NCI-H774 (cell line): Measurements from ENCODE around the gene GBX1.

Experiments used
- DNase-seq: peaks from one replicate; lab custom pipeline; 2025; lab: John Stamatoyannopoulos, UW

The GBX1 gene

DNA sequence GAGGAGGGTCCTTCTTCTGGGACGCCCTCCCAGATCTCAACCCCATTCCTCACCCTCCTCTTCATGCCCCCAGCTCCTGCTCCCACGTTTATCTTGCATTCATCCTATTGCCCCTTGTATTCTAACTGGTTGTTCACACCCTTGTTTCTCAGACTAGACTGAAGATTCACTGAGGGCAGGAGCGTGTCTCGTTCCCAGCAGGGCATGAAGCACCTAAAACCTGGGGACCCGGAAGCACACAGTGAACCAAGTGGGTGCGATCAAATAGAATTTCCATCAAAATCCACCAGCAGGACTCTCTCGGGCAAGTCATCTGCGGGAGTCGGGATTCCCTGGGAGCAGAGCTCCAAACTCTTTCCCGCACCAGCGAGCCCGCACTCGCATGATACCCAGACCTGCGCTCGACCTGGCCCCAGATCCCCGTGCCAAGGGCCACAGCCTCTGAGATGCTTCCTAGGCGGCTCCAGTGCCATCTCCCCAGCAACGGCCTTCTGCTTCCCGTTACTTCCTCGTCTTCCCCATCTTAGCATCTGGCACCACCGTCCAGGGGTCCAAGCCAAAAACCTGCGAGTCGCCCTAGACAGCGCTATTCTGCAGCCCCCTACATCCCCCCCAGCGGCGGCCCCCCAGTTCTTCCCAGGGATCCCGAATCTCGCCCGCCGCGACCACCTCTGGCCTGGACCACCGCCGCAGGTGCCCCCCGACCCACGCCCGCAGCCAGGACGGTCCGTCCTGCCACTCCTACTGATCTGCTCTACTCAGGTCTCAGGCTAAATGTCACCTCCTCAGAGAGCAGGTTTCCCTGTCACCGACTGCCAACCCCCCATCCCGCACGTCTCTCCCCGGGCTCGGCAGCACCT lies 6.1 kb upstream of the GBX1 start:
- DNase-seq: no peak

DNA sequence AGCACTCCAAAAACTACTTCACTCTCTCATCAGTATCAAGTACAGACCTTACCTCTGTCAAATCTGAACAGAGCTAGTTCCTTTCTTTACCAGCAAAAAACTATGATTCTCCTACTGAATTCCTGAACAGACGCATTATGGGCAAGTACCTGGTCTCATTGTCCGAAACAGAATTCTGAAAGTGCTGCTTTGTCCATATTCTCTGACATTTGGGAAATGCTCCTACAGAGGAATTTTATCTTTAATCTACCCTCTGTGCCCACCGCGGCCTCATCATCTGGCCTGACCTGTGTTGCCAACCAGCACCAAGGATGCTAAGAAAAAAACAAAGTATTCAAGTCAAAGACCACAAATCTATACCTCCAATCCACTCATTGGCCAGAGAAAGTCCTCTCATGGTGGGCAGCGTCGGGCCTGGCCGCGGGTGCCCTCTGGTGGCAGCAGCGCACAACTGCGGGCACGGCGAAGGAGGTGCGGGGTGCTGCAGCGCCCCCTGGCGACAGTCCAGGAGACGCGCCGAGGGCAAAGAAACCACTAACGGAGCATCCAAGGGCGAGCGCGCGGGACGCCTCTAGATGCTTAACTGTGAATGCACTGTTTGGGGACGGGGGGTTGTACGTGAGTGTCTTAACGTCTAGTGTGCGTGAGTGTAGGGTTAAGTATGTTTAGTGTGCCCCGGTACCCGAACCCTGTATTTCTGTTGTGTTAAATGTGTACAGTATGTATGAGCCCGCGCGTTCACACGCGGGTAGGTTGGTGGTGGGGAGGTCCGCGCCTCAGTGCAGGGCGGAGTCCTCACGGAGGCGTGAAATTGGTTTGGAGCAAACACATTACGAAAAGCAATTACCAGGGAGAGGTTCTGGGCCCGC lies 5.0 kb upstream of the GBX1 start:
- peak; percentile 38 for DNase-seq

DNA sequence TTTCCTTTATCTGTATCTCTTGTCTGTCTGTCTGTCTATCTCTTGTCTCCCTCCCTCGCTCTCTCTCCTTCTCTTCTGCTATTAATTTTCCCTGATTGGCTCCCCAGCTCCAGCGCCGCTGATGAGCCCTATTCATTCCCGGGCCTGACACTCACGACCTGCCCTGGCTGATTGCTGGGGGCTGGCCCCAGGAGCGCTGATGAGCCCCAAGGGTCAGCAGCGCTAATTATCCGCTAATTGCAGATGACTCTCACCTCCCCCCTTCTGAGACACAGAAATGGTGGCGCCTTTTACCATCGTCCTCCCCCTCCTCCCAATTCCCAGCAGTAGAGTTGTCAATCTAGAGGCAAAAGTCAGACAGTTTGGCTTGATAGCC lies 1.3 kb upstream of the GBX1 start:
- DNase-seq: no peak

DNA sequence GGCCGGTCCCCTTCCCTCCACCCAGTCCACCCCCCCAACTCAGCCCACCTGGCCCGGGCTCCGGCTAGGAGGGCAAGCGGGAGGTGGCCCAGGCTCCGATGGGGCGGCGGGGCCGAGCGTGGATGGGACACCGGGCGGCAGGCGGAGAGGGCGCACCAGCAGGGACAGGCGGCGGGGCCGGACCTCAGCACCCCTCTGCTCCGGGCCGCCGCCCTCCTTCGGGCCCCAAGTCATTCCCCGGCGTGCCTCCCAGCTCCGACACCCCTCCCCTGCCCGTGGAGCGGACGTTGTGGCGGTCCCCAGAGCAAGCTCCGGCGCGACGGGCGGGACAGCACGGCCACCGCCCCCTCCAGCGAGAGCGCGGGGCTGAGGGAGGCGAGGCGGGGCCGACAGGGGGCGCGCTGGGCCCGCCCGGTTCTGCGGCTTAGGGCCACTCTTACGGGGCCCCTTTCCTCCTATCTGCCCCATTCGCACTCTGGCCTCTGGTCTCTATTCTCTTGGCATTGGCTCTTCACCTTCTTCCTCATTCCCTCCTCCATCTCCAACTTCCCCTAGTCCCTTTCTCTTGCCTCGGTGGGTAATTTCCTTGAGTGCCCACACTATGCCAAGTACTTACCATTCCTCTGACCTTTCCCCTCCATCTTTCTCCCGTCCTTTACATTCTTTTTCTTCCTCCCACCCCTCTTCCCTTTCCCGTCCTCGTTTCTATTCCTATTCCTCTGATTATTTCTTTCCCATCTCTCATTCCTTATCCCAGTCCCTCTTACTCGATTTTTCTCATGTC lies 701 bp upstream of the GBX1 start:
- DNase-seq: no peak

DNA sequence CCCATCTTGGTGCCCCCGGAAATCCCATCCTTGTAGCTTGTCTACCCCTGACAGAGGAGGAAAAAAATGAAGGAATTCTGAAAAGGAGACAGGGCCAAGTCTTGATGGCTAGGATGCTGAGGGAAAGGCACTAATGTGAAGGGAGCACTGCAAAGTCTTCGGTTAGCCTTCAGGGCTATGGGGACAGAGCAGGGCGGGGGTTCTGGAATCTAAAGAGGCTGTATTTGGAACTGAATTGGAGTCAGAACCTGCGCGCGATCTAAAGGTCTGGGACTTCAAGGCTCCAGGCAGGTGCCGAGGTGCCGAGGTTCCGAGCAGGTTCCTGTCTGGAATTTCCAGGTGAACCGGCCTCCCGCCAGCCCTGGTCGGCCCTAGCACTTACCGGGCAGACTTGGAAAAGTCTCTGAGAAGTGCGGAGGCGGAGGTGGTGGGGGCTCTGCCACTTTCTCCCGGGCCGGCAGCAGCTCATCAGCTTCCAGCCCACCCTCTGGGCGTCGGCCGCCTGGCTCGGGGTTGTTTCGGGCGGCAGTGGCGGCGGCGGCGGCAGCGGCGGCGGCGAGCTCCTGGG lies 781 bp downstream of the GBX1 start:
- DNase-seq: no peak

DNA sequence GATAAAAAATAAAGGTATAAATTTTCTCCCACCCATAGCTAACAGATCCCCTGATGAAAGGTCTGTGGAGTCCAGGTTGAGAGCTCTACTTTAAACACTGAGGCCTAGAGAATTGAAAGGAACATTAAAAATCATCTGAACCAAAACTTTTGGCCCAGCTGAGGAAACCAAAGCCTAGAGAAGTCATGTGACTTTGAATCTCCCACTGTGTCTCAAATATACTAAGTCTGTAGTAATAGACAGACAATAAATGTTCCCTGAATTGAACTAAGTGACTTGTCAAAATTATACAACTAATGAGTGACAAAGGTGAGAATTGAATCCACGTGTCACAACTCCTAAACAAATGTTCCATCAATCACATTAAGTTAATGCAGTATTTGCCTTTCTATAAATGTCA lies 5.7 kb downstream of the GBX1 start:
- DNase-seq: no peak

DNA sequence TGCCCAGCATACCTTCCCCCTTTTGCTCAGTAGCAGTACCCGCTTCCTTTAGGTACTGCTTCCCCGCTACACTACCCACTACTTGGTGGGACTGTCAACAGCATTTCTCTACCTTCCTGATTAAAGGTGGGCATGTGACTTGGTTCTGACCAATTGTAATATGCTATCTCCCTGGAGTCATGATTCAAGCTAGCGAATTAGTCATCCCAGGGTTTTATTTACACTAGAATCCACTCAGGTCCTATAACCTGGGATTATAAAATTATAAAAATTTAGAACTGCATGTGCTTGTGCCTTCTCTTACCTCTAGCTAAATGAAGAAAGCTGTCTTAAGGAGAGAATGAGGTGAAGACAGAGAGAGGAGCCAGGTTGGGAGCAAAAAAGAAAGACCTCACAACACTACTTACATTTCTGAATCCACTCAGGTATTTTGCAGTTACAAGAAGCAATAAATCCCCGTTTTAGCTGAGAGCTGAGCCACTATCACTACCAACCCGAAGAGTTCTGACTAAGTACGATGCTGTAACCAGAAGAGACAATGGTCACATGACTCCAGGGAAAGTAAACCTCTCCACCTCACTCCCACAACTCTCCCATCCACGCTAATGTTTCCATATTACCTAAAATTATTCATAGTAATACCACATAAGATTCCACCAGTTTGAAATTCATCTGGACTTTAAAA lies 9.7 kb downstream of the GBX1 start:
- DNase-seq: no peak

DNA sequence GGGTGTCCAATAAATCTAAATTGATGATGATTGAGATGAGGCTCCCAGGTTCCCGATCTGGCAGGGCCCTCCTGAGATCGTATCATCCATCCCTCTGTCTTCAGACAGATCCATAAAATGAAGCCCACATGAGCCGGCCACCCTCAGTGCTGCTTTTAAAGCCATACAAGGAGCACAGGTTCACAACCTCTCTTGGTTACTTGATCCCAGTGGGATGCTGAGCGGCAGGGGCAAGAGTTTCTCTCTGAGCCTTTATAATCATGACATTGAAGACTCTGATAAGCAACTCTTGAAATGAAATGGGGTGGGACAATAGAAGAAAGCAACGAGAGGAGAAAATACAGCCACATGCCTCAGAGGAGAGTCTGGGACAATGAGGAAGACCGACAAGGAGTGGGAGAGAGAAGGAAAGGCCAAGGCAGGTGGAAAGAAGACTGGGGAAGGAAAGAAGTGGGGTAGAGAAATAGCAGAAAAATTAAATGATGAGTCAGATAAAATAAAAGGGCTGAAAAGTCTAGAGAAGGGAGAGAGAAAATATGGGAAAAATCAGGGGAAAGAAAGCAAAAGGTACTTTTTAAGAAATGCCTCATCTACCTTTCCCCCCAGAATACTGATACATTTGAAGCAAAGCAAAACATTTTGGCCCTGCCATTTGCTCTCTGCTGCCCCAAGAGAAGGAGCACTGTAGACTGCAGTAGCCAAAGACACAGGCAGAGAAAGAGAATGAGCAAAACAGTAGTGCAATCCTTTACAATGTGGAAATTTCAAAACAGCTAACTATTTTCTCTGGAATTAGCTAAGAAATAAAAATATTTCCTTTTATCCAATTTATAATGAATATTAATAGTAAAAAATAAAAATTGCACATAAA lies 14.6 kb downstream of the GBX1 start:
- DNase-seq: no peak

DNA sequence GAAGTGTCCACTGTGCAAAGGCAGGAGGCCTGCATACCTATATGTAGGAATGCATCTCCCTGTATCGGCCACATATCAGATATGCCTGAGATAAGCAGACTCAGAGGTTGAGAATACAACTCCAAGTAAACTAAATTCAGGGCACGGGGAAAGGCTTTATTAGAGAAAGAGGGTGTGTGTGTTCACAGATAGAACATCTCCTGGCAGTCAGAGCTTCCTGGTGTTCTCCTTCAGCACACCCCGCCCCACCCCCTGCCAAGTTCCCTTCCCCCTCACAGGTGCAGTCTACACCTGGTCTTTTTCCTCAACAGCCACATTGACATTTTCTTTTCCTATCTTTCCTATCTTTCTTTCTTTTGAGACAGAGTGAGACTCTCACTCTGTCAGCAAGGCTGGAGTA lies 17.1 kb downstream of the GBX1 start:
- DNase-seq: no peak

DNA sequence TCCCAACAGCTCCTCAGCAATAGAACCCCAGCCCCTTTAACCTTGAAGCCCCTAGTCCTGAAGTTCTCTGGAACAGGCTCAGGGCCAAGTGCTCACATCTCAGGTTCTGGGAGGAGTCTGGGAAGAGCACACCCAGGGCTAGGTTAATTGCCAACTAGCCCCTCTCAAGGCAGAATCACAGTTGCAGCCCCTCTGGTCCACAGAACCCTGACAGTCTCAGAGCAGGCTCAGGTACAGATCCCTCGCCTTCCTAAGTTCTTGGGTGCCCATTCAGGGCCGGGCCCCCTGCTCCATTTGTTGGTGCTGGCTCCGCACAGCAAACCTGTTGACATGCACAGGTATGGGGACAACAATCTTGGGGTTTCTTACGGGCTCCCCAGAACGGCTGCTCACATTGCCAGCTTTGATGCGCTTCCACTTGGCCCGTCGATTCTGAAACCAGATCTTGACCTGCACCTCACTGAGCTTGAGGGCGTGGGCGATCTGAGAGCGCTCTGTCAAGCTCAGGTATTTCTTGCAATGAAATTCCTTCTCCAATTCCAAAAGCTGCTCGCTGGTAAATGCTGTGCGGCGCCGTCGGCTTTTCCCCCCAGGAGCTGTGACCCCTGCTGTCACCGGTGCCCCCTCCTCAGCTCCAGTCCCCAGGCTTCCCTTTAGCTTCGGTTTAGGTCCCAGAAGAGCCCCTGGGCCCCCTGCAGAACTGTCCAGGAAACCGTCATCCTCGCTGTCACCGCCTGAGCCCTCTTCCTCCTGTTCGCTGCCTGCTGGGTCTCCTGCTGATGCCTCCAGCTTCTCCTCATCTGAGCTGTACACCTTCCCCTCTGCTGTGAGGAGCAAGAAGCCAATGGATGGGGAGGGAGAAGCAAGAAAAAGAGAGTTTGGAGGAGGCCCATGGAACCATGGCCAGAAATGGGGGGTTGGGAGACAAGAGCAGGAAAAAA lies 18.9 kb downstream of the GBX1 start:
- DNase-seq: no peak

DNA sequence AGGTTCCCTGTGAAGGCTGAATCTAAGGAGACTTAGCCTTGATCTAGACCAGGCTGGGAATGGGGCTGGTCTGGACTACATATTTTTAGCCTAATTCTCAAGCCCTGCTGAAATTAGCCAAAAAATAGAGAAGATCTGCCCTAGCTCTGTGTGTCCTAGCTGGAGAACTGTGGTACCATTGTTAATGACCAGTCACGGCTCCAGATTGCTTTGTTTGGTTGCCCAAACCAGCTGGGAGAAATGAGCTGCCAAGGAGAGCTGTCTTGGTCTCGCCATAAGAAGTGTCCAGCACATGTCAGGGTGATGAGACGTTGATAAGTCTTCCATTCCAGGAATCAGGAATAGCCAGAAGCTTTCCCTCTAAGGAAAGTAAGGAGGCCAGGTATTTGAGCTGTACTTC lies 20.7 kb downstream of the GBX1 start:
- DNase-seq: no peak

DNA sequence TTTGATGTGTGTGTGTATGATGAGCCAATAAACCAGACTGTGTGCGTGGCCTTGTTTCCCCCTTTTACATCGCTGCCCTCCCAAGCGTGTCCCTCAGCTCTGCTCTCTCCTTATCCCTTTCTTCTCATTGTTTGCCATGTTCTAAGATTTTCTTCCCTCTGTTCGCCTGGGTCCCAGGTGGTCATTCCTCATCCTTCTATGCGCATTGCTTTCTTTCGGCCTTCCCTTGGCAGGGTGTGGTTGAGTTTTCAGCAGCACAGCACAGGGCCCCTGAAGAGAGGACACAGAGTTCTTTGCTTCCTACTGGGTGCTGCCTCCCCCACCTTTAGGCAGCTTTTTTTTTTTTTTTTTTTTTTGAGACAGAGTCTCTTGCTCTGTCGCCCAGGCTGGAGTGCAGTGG lies 23.1 kb downstream of the GBX1 start:
- DNase-seq: no peak

DNA sequence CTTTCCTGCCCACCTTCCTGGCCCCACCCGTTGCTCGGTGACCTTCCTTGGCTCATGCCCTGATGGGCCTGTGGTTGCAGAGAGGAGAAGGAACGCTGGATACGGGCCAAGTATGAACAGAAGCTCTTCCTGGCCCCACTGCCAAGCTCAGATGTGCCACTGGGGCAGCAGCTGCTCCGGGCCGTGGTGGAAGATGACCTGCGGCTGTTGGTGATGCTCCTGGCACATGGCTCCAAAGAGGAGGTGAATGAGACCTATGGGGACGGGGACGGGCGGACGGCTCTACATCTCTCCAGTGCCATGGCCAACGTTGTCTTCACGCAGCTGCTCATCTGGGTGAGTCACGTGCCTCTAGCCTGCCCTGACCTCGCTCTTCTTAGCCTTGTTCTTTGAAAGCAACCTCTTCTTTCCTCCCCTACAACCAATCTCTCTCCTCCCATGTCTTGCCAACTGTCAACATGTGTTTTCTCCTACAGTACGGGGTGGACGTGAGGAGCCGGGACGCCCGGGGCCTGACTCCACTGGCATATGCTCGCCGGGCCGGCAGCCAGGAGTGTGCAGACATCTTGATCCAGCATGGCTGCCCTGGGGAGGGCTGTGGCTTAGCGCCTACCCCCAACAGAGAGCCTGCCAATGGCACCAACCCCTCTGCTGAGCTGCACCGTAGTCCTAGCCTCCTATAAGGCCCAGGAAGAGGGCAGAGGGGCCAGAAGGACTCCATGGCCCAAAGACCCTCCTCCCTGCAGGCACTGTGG lies 24.1 kb downstream of the GBX1 start:
- DNase-seq: no peak

DNA sequence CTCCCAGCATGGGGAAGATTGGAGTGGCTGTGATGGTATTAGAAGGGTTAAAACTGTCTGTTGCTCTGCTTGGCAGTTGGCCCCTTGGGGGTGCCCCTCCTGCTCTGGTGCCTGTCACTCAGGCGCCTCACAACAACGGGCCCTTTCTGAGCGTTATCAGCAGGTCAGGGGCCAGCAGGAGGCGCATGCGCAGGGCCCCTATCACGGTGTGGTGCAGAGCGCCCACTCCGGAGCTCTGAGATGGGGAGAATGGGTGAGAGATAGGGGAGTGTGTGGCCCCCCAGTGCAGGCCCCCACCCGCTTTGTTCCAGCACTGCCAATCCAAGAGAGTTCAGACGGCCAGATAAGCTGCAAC lies 24.8 kb downstream of the GBX1 start:
- no peak for DNase-seq

DNA sequence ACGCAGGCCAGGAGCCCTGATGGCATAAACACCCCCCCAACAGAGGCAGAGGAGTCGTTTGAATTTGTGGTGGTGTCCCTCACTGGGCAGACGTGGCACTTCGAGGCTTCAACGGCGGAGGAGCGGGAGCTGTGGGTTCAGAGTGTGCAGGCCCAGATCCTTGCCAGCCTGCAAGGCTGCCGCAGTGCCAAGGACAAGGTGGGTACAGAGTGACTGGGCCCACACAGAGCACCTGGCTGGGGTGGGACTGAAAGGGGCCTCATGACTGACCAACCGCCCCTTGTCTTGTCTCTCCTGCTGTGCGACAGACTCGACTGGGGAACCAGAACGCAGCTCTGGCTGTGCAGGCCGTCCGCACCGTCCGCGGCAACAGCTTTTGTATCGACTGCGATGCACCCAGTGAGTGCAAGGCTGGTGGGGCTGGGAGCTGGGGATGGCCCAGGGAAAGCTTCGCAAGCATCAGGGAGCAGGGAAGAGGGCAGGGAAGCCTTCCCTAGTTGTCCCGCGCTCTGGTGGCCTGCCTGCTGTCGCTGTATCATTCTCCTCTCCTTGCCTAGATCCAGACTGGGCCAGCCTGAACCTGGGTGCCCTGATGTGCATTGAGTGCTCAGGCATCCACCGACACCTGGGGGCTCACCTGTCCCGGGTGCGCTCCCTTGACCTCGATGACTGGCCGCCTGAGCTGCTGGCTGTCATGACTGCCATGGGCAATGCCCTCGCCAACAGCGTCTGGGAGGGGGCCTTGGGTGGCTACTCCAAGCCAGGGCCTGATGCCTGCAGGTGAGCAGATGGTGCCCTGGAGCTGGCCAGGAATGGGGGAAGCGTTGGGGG lies 25.4 kb downstream of the GBX1 start:
- DNase-seq: no peak

DNA sequence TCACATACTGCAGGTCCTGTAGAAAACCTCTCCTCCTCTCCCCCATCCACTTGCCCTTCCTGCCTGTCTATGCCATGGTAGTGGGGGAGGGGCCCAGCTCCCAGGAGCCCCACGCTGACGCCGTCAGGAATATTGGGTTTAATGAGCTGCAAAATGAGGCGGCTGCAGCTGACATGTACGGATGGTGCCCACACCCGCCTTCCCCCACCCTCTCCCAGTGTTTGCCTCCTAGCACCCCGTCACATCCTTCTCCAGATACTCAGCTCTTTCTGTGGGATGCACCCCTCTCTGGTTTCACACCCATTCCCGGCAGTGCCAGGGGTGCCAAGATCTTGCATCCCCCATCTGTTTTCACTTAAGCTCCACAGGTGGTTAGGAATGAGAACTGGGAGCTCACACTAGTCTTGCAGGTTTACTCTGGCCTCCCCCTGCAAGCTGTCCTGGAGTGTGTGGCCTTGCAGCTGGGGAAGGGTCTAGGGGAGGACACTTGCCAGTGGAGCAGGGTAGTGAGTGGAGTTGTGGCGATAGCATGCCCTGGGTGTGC lies 26.1 kb downstream of the GBX1 start:
- DNase-seq: no peak

DNA sequence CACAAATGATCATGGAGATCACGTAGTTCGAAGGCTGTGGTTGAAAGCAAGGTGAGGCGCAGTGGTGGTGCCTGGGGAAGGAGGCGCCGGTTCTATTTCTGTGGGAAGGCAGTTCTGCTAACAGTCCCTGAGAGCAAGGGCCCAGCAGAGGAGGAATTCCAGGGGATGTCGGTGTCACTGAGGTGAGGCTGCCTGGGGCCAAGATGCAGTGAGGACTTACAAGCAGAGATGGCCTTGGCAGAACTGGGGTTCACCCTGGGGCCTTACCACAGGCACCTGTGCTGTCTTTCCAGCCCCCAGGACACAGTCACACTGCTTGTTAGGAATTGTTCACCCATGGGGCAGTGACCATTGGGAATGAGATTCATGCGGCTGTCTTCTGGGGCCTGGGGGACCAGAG lies 26.7 kb downstream of the GBX1 start:
- DNase-seq: no peak

DNA sequence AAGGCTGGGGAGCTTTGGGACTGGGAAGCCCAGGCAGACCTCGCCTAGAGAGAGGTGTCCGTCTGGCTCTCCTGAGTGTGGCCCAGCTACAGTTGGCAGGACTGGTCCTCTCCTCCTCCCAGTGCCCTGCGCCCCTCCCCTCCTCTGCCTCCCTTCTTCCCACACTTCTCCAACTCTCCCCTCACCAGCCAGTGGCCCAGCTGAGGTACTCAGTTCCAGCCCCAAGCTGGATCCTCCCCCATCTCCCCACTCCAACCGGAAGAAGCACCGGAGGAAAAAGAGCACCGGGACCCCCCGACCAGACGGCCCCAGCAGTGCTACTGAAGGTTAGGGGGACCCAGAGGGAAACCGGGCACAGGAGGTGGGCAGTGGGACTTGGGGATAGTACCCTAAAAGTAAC lies 27.7 kb downstream of the GBX1 start:
- no peak for DNase-seq
